GM20000 (cell line): ENCODE data around the gene ADARB2.

Experiments
- DNase-seq: peaks from one replicate; pipeline ENCODE4 v3.0.0; 2012; ENCODE audit warnings: low spot score
- TF ChIP-seq, protein P1 (sequence below): IDR thresholded peaks from 2 replicates; pipeline ENCODE4 v1.5.1; 2012; ENCODE audit warnings: mild to moderate bottlenecking, control low read depth; ENCODE audit errors: extremely low read depth, missing control alignments

ADARB2 gene

DNA sequence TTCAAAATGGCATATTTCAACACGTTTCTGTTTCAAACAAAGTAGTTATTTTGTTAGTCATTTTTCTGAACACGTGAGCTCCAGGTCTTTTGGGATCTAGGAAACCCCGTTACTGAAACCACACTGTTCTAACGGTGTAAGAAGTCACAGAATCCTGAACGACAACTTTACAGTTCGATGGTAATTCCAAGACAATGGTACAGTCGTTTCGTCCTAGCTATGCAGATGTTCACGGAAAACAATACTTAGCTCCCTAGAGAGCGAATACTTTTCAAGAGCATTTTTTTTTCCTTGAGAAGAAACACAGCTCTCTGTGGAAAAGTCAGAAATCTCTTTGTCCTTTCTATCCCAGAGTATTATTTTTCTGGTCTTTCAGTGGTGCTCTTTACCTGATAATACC is 254.1 kb downstream of the ADARB2 start:
- no peak for DNase-seq
- TF ChIP-seq, protein P1, sequence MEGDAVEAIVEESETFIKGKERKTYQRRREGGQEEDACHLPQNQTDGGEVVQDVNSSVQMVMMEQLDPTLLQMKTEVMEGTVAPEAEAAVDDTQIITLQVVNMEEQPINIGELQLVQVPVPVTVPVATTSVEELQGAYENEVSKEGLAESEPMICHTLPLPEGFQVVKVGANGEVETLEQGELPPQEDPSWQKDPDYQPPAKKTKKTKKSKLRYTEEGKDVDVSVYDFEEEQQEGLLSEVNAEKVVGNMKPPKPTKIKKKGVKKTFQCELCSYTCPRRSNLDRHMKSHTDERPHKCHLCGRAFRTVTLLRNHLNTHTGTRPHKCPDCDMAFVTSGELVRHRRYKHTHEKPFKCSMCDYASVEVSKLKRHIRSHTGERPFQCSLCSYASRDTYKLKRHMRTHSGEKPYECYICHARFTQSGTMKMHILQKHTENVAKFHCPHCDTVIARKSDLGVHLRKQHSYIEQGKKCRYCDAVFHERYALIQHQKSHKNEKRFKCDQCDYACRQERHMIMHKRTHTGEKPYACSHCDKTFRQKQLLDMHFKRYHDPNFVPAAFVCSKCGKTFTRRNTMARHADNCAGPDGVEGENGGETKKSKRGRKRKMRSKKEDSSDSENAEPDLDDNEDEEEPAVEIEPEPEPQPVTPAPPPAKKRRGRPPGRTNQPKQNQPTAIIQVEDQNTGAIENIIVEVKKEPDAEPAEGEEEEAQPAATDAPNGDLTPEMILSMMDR: no peak

DNA sequence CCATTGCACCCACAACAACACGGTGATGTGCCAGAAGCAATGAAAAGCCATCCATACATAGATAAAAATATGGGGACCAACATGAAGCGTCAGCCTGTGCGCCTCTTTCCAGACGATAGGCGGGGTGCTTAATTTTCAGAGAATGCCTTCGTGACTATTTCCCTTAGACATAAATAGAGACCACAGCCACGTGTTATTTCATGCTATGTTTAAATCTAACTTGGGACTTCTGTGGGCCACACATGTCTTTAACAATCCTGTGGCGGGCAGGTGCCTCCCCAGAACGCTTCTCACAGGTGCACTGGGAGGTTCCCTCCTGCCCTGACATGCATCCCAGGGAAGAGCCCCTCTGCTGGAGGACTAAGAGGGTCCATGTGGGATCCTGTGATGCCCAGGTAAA is 259.7 kb downstream of the ADARB2 start:
- TF ChIP-seq, protein P1: no peak
- DNase-seq: no peak

DNA sequence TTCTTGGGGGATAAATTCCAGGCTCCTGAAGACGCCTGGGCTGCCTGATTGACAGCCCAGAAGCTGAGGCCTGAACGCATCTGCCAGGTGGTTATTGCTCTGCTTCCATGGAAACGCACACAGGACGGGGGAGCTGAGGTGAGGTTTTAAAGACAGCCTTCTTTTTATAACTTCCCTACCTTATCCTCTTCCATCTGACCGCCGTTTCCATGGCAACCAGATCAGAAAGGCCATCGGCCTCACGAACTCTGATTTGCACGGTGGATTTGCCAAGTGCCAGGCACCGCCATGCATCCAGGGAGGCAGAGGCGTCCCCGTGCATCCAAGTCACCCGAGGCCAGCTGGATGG is 260.9 kb downstream of the ADARB2 start:
- TF ChIP-seq, protein P1: no peak
- DNase-seq: no peak

DNA sequence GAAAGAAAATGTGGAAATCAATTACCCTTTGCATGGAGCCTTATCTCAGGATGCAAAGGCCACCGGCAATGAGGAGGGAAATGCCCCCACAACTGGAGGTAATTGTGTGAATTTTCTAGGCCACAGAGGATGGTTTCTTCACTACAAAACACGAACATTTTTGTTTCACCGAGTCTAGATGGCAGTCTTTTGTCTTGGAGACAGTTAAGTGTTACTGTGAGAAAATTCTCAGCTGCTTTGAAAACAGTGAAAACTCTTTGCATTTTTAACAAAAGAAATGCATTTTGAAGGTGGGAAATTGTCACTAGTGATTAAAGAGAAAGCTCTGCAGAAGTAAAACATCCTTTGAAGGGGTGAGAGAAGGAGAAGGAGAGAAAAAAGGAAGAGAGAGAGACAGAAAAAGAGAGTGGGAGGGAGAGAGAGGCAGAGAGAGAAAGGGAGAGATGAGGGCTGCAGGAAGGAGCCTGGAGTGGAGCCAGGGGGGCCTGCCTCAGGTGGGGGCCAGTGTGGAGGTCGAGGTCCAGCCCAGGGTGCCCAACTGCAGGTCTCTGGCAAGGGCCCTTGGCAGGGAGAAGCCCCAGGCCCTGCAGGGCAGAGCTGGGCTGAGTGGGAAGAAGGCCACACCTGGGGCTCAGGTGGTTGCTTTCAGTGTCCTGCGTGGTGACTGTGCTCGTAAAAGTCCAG is 261.4 kb downstream of the ADARB2 start:
- no peak for DNase-seq
- TF ChIP-seq, protein P1: no peak

DNA sequence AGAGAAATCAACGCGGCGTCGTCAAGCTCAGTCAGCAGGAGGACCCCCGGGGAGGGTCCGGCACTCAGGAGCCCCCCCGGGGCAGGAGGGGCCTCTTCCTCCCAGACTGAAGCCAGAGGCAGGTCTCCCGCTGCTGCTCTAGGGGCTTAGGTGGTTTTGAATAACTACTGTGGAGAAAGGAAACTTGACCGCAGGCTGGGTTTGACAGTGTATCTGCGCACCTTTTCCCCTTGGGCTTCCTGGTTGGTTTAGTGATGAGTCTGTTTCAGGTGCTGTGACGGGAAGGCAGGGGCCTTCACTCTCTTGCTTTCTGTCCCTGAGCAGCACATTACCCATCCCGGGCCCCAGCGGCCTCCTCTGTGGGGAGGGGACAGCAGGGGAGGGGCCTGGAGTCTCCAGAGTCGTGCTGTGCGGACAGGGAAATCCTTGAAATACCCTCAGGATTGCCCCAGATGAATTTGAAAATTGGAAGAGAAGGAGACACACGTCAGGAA is 262.2 kb downstream of the ADARB2 start:
- no peak for DNase-seq
- TF ChIP-seq, protein P1: no peak

DNA sequence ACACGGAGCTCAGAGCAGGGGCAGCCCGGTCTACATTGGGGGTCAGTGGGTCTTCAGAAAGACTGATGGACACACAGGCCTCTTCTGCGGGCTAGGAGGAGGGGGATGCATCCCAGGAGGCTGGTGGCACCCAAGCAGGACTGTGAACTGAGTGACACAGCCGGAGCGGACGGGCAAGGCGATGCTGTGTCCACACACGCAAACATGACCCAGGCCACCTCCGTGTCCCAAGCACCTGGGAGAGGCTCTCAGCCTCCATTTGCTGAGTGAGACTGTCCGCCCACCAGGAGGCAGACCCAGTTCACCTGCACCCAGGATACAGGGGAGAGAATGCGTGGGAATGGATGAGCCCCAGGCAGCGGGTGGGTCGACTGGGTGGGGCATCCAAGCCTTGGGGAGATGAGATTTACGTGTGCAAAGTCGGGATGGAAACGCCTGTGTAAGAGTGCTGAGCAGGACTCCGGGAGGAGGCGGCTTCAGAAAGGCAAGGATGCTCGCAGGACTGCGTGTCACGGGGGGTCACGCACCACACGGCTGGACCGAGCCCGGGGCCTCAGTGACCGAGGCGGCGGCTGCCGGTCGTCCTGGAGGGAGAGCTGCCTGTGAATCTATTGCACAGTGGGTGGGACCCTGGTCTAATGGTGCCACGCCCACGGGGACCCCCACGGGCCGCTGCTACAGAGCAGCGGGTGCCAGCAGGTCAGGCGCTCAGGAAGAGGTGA is 262.8 kb downstream of the ADARB2 start:
- DNase-seq: no peak
- TF ChIP-seq, protein P1: no peak

DNA sequence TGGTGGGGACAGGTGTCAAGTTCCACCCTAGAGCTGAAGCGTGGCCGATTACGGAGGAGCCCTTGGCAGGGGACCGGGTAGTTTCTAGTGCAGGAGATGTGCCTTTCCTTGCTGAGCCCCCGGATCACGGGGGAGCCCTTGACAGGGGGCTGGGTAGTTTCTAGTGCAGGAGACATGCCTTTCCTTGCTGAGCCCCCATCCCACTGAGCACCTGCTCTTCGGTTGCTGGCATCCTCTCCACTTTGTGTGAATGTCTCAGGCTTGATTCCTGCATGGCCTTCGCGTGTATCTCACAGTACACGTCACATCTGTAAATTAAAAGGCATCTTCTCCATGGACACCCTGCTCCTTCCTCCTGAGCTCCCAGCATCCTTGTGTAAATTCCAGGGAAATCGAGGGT is 263.5 kb downstream of the ADARB2 start:
- no peak for DNase-seq
- TF ChIP-seq, protein P1: no peak
